ENCODE results near the gene LUC7L3. TPM values are rescaled to one million over a fixed set of nuclear protein-coding genes. Genes with fewer than 3 reads are reported as not detected.

Gene LUC7L3
- total and polyA plus RNA-seq, 12 donors: 33.7 to 188 (median 46.8) TPM

DNA sequence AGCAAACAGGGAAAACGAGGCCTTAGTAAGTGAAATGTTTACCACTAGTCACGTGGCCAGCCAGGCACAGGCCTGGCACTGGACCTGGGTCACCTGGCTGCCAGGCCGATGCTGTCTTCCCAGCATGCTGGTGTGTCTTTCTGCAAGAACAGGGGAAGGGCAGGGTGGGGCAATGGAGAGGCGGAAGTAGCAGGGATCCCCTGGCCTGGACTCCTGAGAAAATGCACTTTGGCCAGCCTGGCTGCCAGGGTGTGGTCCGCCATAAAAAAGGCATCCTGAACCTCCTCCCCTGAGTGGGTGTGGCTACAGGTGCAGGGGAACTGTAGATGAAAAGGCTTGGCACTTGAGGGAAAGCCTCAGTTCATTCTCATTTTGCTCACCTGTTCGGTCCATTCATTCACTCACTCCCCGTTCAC lies 49.0 kb downstream of the LUC7L3 start:
- Histone ChIP-seq H3K4me3 (no peak overlapping the region), H3K27me3 (no peaks in the 10 kb centered on the region), H3K4me1 (peaks cover 0 to 29% (median 23%) of the 10 kb centered on the region in 9 donors), H3K9me3 (no peaks in the 10 kb centered on the region), H3K27ac (no peak overlapping the region), H3K36me3 (no peaks in the 10 kb centered on the region)
- ATAC-seq (no peak), DNase-seq (no peak)
- intact Hi-C loops (cut with DNase I): no loop called here
- 83 to 84% methylated on average over 7 of the region's 7 CpGs for WGBS, 2 donors
- TF ChIP-seq, protein P1, sequence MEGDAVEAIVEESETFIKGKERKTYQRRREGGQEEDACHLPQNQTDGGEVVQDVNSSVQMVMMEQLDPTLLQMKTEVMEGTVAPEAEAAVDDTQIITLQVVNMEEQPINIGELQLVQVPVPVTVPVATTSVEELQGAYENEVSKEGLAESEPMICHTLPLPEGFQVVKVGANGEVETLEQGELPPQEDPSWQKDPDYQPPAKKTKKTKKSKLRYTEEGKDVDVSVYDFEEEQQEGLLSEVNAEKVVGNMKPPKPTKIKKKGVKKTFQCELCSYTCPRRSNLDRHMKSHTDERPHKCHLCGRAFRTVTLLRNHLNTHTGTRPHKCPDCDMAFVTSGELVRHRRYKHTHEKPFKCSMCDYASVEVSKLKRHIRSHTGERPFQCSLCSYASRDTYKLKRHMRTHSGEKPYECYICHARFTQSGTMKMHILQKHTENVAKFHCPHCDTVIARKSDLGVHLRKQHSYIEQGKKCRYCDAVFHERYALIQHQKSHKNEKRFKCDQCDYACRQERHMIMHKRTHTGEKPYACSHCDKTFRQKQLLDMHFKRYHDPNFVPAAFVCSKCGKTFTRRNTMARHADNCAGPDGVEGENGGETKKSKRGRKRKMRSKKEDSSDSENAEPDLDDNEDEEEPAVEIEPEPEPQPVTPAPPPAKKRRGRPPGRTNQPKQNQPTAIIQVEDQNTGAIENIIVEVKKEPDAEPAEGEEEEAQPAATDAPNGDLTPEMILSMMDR (IDR thresholded peaks at IDR 0.05): no peak

DNA sequence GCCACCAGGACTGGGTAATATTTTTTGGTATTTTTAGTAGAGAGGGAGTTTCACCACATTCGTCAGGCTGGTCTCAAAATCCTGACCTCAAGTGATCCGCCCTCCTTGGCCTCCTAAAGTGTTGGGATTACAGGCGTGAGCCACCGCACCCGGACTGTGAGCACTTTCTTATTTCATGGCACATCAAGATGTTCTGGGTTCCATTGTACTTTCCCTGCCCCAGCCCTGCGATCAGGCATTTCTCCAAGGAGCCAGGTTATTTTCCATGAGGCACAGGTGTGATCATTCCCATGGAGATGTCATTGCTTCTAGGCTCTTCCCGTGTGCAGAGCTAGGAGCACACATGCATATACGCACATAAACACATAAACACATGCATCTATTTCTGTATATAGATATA lies 50.5 kb downstream of the LUC7L3 start:
- DNase-seq (no peak), ATAC-seq (no peak)
- Histone ChIP-seq H3K9me3 (no peaks in the 10 kb centered on the region), H3K36me3 (no peaks in the 10 kb centered on the region), H3K4me3 (no peak overlapping the region), H3K4me1 (peaks cover 0 to 13% (median 7%) of the 10 kb centered on the region in 9 donors), H3K27ac (no peak overlapping the region), H3K27me3 (no peaks in the 10 kb centered on the region)
- 89 to 94% methylated on average over 8 of the region's 8 CpGs for WGBS, 2 donors
- TF ChIP-seq, protein P1 (IDR thresholded peaks at IDR 0.05): no peak
- intact Hi-C loops (cut with DNase I): no loop called here

DNA sequence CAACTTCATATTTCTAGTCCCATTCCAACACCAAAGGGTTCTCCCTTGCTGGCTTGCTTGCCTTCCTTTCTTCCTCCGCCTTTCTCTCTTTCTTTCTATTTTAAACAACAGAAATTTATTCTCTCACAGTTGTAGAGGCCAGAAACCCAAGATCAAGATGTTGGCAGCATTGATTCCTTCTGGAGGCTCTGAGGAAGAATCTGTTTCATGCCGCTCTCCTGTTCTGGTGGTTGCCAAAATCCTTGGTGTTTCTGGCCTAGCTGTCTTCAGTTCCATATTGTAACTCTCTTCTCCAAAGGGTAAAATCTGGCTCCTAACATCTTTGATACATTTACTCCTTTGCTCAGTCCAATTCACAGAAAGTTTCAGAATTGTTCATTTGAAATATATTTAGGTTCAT lies 50.9 kb downstream of the LUC7L3 start:
- Histone ChIP-seq H3K4me1 (peaks cover 0 to 9% (median 3%) of the 10 kb centered on the region in 9 donors), H3K27me3 (no peaks in the 10 kb centered on the region), H3K4me3 (no peak overlapping the region), H3K27ac (no peak overlapping the region), H3K36me3 (no peaks in the 10 kb centered on the region), H3K9me3 (no peaks in the 10 kb centered on the region)
- intact Hi-C loops (cut with DNase I): no loop called here
- no peak for DNase-seq
- 96 to 98% methylated on average over 2 of the region's 2 CpGs for WGBS, 2 donors
- no peak for ATAC-seq
- TF ChIP-seq, protein P1 (IDR thresholded peaks at IDR 0.05): no peak

DNA sequence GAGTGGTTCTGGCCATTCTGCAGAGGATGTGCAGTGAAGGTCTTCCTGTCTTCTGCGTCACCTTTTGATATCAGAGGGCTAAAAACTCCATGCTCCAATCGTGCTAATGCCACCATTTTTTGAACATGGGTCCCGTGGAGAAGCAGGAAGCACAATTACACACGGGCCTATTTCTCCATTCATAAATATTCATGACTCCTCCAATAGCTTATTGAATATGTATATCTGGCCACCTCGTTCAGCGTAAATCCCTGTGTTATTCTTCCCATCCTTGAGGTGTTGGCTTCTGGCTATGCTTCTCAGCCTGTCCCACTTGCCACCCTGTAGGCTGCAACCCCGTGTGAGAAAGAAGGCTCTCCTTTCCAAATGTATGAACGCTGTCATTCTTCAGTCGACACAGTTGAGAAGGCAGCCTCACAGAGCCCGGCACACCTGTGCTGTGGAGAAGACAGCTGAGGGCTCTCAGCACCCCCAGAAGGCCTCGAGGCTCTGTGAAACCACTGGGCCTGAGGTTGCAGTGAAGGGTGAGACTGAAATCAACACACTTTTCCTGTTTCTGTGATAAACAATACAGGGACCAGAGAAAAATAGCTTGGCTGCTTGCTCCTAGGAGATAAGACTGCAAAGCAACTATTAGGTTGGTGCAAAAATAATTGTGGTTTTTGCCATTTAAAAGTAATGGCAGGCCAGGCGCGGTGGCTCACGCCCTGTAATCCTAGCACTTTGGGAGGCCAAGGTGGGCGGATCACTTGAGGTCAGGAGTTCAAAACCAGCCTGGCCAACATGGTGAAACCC lies 52.8 kb downstream of the LUC7L3 start:
- no peak overlapping the region for H3K27ac ChIP-seq
- H3K4me1 ChIP-seq: no peaks in the 10 kb centered on the region
- WGBS, 2 donors: 73 to 76% methylated on average over 15 of the region's 15 CpGs
- H3K9me3 ChIP-seq: no peaks in the 10 kb centered on the region
- H3K4me3 ChIP-seq: no peak overlapping the region
- H3K36me3 ChIP-seq: no peaks in the 10 kb centered on the region
- intact Hi-C loops (cut with DNase I): no loop called here
- no peaks in the 10 kb centered on the region for H3K27me3 ChIP-seq
- TF ChIP-seq, protein P1 (IDR thresholded peaks at IDR 0.05): no peak
- ATAC-seq: no peak
- DNase-seq: no peak
